GM21786 (cell line): ENCODE results near the gene ABCF2.

Experiments
- ATAC-seq: cut with Tn5 transposase; IDR thresholded peaks from one replicate; pipeline ENCODE4 v1.9.1; 2021; ENCODE audit not compliant: unreplicated experiment

Gene ABCF2

GRCh38 chr7:151175047-151175792 lies 51.8 kb downstream of the ABCF2 start:
- ATAC-seq, result no peak

GRCh38 chr7:151174246-151175046 lies 52.6 kb downstream of the ABCF2 start:
- no peak for ATAC-seq

- no peak for ATAC-seq
These were observed 53.4 kb downstream of the ABCF2 start for GRCh38 chr7:151173386-151174245.

GRCh38 chr7:151172273-151173141 lies 54.5 kb downstream of the ABCF2 start:
- peak; percentile 68 for ATAC-seq

- ATAC-seq, result no peak
These were observed 58.2 kb downstream of the ABCF2 start for GRCh38 chr7:151168787-151169162.

GRCh38 chr7:151168003-151168786 lies 58.8 kb downstream of the ABCF2 start:
- peak; percentile 64 for ATAC-seq

- no peak for ATAC-seq
These were observed 59.6 kb downstream of the ABCF2 start, which contains the start of gene GBX1 for GRCh38 chr7:151167197-151167961. GBX1 (minus strand) TSS chr7:151167694; CDS start chr7:151167548, 146 bp downstream.

GRCh38 chr7:151166629-151167196 lies 60.3 kb downstream of the ABCF2 start:
- ATAC-seq, result no peak
